Naive thymus-derived CD4-positive, alpha-beta T cell (primary cell): Measurements from ENCODE around the gene DNAJC1. TPM values are rescaled to one million over a fixed set of nuclear protein-coding genes. Genes with fewer than 3 reads are reported as not detected.

Experiments
- ATAC-seq: fragments of 150-1000 bp; cut with Tn5 transposase; 2 replicates; pipeline ENCODE4 v1.10.0; 2021; ENCODE audit warnings: mild to moderate bottlenecking, moderate library complexity
- CTCF ChIA-PET: fragments of 350-600 bp; sonication (Branson Sonifier 250); formaldehyde crosslinking; loops from one replicate; lab custom pipeline; 2021; ENCODE audit warnings: antibody characterized with exemption; lab: Charles Lee
- POLR2A ChIA-PET: fragments of 350-600 bp; sonication (Branson Sonifier 250); formaldehyde crosslinking; loops from one replicate; lab custom pipeline; 2021; ENCODE audit warnings: antibody characterized with exemption, inconsistent platforms; lab: Charles Lee
- DNase-seq, 9 donors: peaks; one replicate each; pipeline versions ENCODE4 v3.0.0 to v3.0.0-alpha.2; 2020 to 2022; ENCODE audit warnings: mixed read lengths in 1 of 9
- H3K27ac ChIP-seq: one replicate; pipeline ENCODE4 v1.7.0; 2013; ENCODE audit warnings: mild to moderate bottlenecking, low read depth, low read length, moderate library complexity
- H3K27me3 ChIP-seq, 2 donors: one replicate each; pipeline ENCODE4 v1.7.0; 2013; ENCODE audit warnings: low read length in 2 of 2, mild to moderate bottlenecking in 2 of 2, moderate library complexity in 2 of 2; ENCODE audit not compliant: control insufficient read depth in 2 of 2, insufficient read depth in 2 of 2
- H3K36me3 ChIP-seq, 3 experiments: 1 replicate in 2 of 3; 2 replicates in 1 of 3; pipeline ENCODE4 v1.7.0; 2013; ENCODE audit warnings: low read length in 3 of 3, mild to moderate bottlenecking in 3 of 3, moderate library complexity in 1 of 3; ENCODE audit not compliant: insufficient read depth in 3 of 3, control insufficient read depth in 2 of 3
- H3K4me1 ChIP-seq, 2 donors: one replicate each; pipeline ENCODE4 v1.7.0; 2013; ENCODE audit warnings: low read length in 2 of 2, mild to moderate bottlenecking in 2 of 2, moderate library complexity in 1 of 2; ENCODE audit not compliant: control insufficient read depth in 2 of 2, insufficient read depth in 2 of 2
- H3K4me3 ChIP-seq: 2 replicates; pipeline ENCODE4 v1.7.0; 2013; ENCODE audit warnings: mild to moderate bottlenecking, low read length
- H3K9me3 ChIP-seq, 3 experiments: 1 replicate in 2 of 3; 2 replicates in 1 of 3; pipeline ENCODE4 v1.7.0; 2013; ENCODE audit warnings: low read length in 3 of 3; ENCODE audit not compliant: control insufficient read depth in 2 of 3
- H3K27ac Mint-ChIP-seq, 9 donors: one replicate each; pipeline ENCODE4 v1.8.0; 2020 to 2022; ENCODE audit warnings: mixed read lengths in 9 of 9, mild to moderate bottlenecking in 8 of 9, moderate library complexity in 5 of 9, inconsistent platforms in 2 of 9
- H3K27me3 Mint-ChIP-seq, 5 donors: one replicate each; pipeline ENCODE4 v1.8.0; 2021 to 2022; ENCODE audit warnings: mixed read lengths in 5 of 5, mild to moderate bottlenecking in 1 of 5
- H3K36me3 Mint-ChIP-seq, 5 donors: one replicate each; pipeline ENCODE4 v1.8.0; 2020 to 2022; ENCODE audit warnings: mixed read lengths in 5 of 5, mild to moderate bottlenecking in 3 of 5, inconsistent platforms in 1 of 5
- H3K4me1 Mint-ChIP-seq, 7 donors: one replicate each; pipeline ENCODE4 v1.8.0; 2020 to 2022; ENCODE audit warnings: mixed read lengths in 7 of 7, mild to moderate bottlenecking in 3 of 7, inconsistent platforms in 1 of 7
- H3K4me3 Mint-ChIP-seq, 10 donors: one replicate each; pipeline ENCODE4 v1.8.0; 2020 to 2022; ENCODE audit warnings: mild to moderate bottlenecking in 10 of 10, mixed read lengths in 10 of 10, moderate library complexity in 6 of 10, inconsistent platforms in 2 of 10
- H3K9me3 Mint-ChIP-seq, 11 donors: one replicate each; pipeline ENCODE4 v1.8.0; 2020 to 2022; ENCODE audit warnings: mixed read lengths in 11 of 11, mild to moderate bottlenecking in 4 of 11, inconsistent platforms in 1 of 11, moderate library complexity in 1 of 11
- intact Hi-C, 2 donors: fragments of 100-400 bp; cut with micrococcal nuclease; formaldehyde crosslinking; loops; one replicate each; pipeline ENCODE4 v1.15.1; 2023
- polyA plus RNA-seq, 2 donors: library from polyadenylated mRNA; unstranded; fragments of 300-500 nt; fragmentation: Illumina TruSeq; gene quantifications; one replicate each; pipeline ENCODE4 v1.2.3, GENCODE V29; 2021
- total RNA-seq, 6 experiments: library from RNA in 5 of 6; stranded (reverse) in 5 of 6; gene quantifications; 1 replicate in 5 of 6; 2 replicates in 1 of 6; pipeline ENCODE4 v1.2.3 and lab custom pipeline; 2021 to 2026

Gene DNAJC1
- total and polyA plus RNA-seq, 7 experiments from 2014 or later = 9.4 to 23.9 (median 12.1) TPM

- ATAC-seq = no peak
- H3K27me3 Mint-ChIP-seq = no peaks in the 10 kb centered on the region
- H3K4me3 ChIP-seq = no peak overlapping the region
- no peak overlapping the region for H3K27ac Mint-ChIP-seq
- intact Hi-C loops = no loop called here
- H3K4me1 ChIP-seq = no peaks in the 10 kb centered on the region
- DNase-seq = no peak
- no peak overlapping the region for H3K27ac ChIP-seq
- ChIA-PET POLR2A (no interaction called here), CTCF (no interaction called here)
- H3K4me3 Mint-ChIP-seq = no peak overlapping the region
- H3K4me1 Mint-ChIP-seq = no peaks in the 10 kb centered on the region
- H3K9me3 ChIP-seq = no peaks in the 10 kb centered on the region
- peaks cover 0 to 8% (median 4%) of the 10 kb centered on the region in 5 donors for H3K36me3 Mint-ChIP-seq
- H3K36me3 ChIP-seq = no peaks in the 10 kb centered on the region
- no peaks in the 10 kb centered on the region for H3K9me3 Mint-ChIP-seq
- H3K27me3 ChIP-seq = no peaks in the 10 kb centered on the region
These were observed 82.9 kb downstream of the DNAJC1 start for GRCh38 chr10:21920633-21921032.

- Mint-ChIP-seq H3K36me3 (peaks cover 0 to 8% (median 4%) of the 10 kb centered on the region in 5 donors), H3K27me3 (no peaks in the 10 kb centered on the region), H3K27ac (peak overlapping the region in 1 of 9 donors; percentile 32), H3K4me1 (no peaks in the 10 kb centered on the region), H3K9me3 (no peaks in the 10 kb centered on the region), H3K4me3 (no peak overlapping the region)
- no peaks in the 10 kb centered on the region for H3K4me1 ChIP-seq
- ChIA-PET POLR2A (no interaction called here), CTCF (no interaction called here)
- H3K27ac ChIP-seq = no peak overlapping the region
- H3K27me3 ChIP-seq = no peaks in the 10 kb centered on the region
- intact Hi-C loops = no loop called here
- no peak overlapping the region for H3K4me3 ChIP-seq
- DNase-seq (no peak), ATAC-seq (no peak)
- no peaks in the 10 kb centered on the region for H3K36me3 ChIP-seq
- no peaks in the 10 kb centered on the region for H3K9me3 ChIP-seq
These were observed 83.6 kb downstream of the DNAJC1 start for GRCh38 chr10:21919906-21920305.

- H3K36me3 ChIP-seq = no peaks in the 10 kb centered on the region
- H3K4me1 ChIP-seq = no peaks in the 10 kb centered on the region
- H3K9me3 ChIP-seq = no peaks in the 10 kb centered on the region
- Mint-ChIP-seq H3K4me3 (no peak overlapping the region), H3K27me3 (no peaks in the 10 kb centered on the region), H3K27ac (peak overlapping the region in 1 of 9 donors; percentile 32), H3K9me3 (no peaks in the 10 kb centered on the region), H3K4me1 (no peaks in the 10 kb centered on the region), H3K36me3 (peaks cover 0 to 8% (median 4%) of the 10 kb centered on the region in 5 donors)
- intact Hi-C loops = no loop called here
- H3K27ac ChIP-seq = no peak overlapping the region
- H3K27me3 ChIP-seq = no peaks in the 10 kb centered on the region
- ChIA-PET POLR2A (no interaction called here), CTCF (no interaction called here)
- ATAC-seq (no peak), DNase-seq (no peak)
- no peak overlapping the region for H3K4me3 ChIP-seq
These were observed 84.4 kb downstream of the DNAJC1 start for GRCh38 chr10:21919117-21919516.

- Histone ChIP-seq H3K4me3 (no peak overlapping the region), H3K9me3 (no peaks in the 10 kb centered on the region), H3K4me1 (no peaks in the 10 kb centered on the region), H3K36me3 (no peaks in the 10 kb centered on the region), H3K27ac (no peak overlapping the region), H3K27me3 (no peaks in the 10 kb centered on the region)
- Mint-ChIP-seq H3K36me3 (peaks cover 0 to 21% (median 7%) of the 10 kb centered on the region in 5 donors), H3K9me3 (no peaks in the 10 kb centered on the region), H3K4me1 (peaks cover 0 to 17% (median 0%) of the 10 kb centered on the region in 7 donors), H3K27me3 (no peaks in the 10 kb centered on the region), H3K4me3 (no peak overlapping the region), H3K27ac (no peak overlapping the region)
- DNase-seq (no peak), ATAC-seq (no peak)
- ChIA-PET POLR2A (no interaction called here), CTCF (no interaction called here)
- intact Hi-C loops = no loop called here
These were observed 90.9 kb downstream of the DNAJC1 start for GRCh38 chr10:21912625-21913024.

- Histone ChIP-seq H3K27ac (no peak overlapping the region), H3K4me1 (no peaks in the 10 kb centered on the region), H3K9me3 (no peaks in the 10 kb centered on the region), H3K4me3 (no peak overlapping the region), H3K36me3 (no peaks in the 10 kb centered on the region), H3K27me3 (no peaks in the 10 kb centered on the region)
- ChIA-PET CTCF (no interaction called here), POLR2A (no interaction called here)
- Mint-ChIP-seq H3K36me3 (peaks cover 0 to 27% (median 12%) of the 10 kb centered on the region in 5 donors), H3K27ac (no peak overlapping the region), H3K27me3 (no peaks in the 10 kb centered on the region), H3K4me1 (peaks cover 0 to 17% (median 0%) of the 10 kb centered on the region in 7 donors), H3K4me3 (no peak overlapping the region), H3K9me3 (peaks cover 0 to 2% (median 0%) of the 10 kb centered on the region in 11 donors)
- ATAC-seq = no peak
- intact Hi-C loops = no loop called here
- no peak for DNase-seq
These were observed 92.7 kb downstream of the DNAJC1 start for GRCh38 chr10:21910798-21911197.

GRCh38 chr10:21907436-21907835 lies 96.1 kb downstream of the DNAJC1 start:
- POLR2A ChIA-PET = no interaction called here
- Mint-ChIP-seq H3K27me3 (no peaks in the 10 kb centered on the region), H3K27ac (no peak overlapping the region), H3K36me3 (peaks cover 0 to 43% (median 25%) of the 10 kb centered on the region in 5 donors), H3K4me1 (peaks cover 0 to 4% (median 0%) of the 10 kb centered on the region in 7 donors), H3K4me3 (no peak overlapping the region), H3K9me3 (peaks cover 0 to 2% (median 0%) of the 10 kb centered on the region in 11 donors)
- no peaks in the 10 kb centered on the region for H3K27me3 ChIP-seq
- H3K9me3 ChIP-seq = no peaks in the 10 kb centered on the region
- ATAC-seq (no peak), DNase-seq (no peak)
- no peak overlapping the region for H3K27ac ChIP-seq
- no peak overlapping the region for H3K4me3 ChIP-seq
- H3K36me3 ChIP-seq = no peaks in the 10 kb centered on the region
- intact Hi-C loops = no loop called here
- CTCF ChIA-PET = no interaction called here
- H3K4me1 ChIP-seq = no peaks in the 10 kb centered on the region

- H3K9me3 ChIP-seq = no peaks in the 10 kb centered on the region
- intact Hi-C loops = no loop called here
- Mint-ChIP-seq H3K36me3 (peaks cover 0 to 43% (median 29%) of the 10 kb centered on the region in 5 donors), H3K9me3 (peaks cover 0 to 2% (median 0%) of the 10 kb centered on the region in 11 donors), H3K4me3 (no peak overlapping the region), H3K27me3 (no peaks in the 10 kb centered on the region), H3K4me1 (no peaks in the 10 kb centered on the region), H3K27ac (no peak overlapping the region)
- H3K27ac ChIP-seq = no peak overlapping the region
- ChIA-PET POLR2A (no interaction called here), CTCF (no interaction called here)
- H3K27me3 ChIP-seq = no peaks in the 10 kb centered on the region
- DNase-seq (no peak), ATAC-seq (no peak)
- no peaks in the 10 kb centered on the region for H3K4me1 ChIP-seq
- H3K36me3 ChIP-seq = no peaks in the 10 kb centered on the region
- H3K4me3 ChIP-seq = no peak overlapping the region
These were observed 98.6 kb downstream of the DNAJC1 start for GRCh38 chr10:21904930-21905329.
